Adipose tissue (tissue), 3 donors: ENCODE results near the gene ZDHHC14. TPM values are rescaled to one million over a fixed set of nuclear protein-coding genes. Genes with fewer than 3 reads are reported as not detected.

ENCODE experiments used
- H3K27ac ChIP-seq: one replicate; pipeline ENCODE4 v1.5.1; 2013; ENCODE audit warnings: low read depth, low read length
- WGBS, 3 donors: extraction: QIAGEN DNeasy Blood & Tissue Kit; methylation state at CpG; one replicate each; pipeline ENCODE4 v1.1.7; 2013; 5-methylcytosine and 5-hydroxymethylcytosine counted together
- polyA plus RNA-seq, 3 donors: library from polyadenylated mRNA; stranded (reverse); fragments of 200-250 nt; gene quantifications; one replicate each; pipeline ENCODE4 v1.2.3, GENCODE V29; 2013
- donor health status: healthy with polysubstance abuse.
- donor health status: Bipolar disorder and iron deficiency.
- donor health status: healthy.

The ZDHHC14 gene
- polyA plus RNA-seq, 3 donors, result 3.0 to 6.0 (median 5.1) TPM

- WGBS, 3 donors, result 73 to 83% (median 77%) methylated on average over 25 of the region's 25 CpGs
- no peak overlapping the region for H3K27ac ChIP-seq
Measured at GRCh38 chr6:157531169-157531985, 150.4 kb downstream of the ZDHHC14 start.

- WGBS, 3 donors, result 88 to 96% (median 90%) methylated on average over 3 of the region's 3 CpGs
- H3K27ac ChIP-seq, result no peak overlapping the region
Measured at GRCh38 chr6:157531986-157532365, 151.0 kb downstream of the ZDHHC14 start.

- 63 to 80% (median 67%) methylated on average over 9 of the region's 9 CpGs for WGBS, 3 donors
- no peak overlapping the region for H3K27ac ChIP-seq
Measured at GRCh38 chr6:157533048-157533871, 152.3 kb downstream of the ZDHHC14 start.

GRCh38 chr6:157534134-157534871 lies 153.3 kb downstream of the ZDHHC14 start:
- WGBS, 3 donors, result 93 to 96% (median 95%) methylated on average over 8 of the region's 8 CpGs
- H3K27ac ChIP-seq, result no peak overlapping the region

- no peak overlapping the region for H3K27ac ChIP-seq
- WGBS, 3 donors, result 82 to 85% (median 84%) methylated on average over 3 of the region's 3 CpGs
Measured at GRCh38 chr6:157534977-157535339, 154.0 kb downstream of the ZDHHC14 start.

- peak overlapping the region; percentile 15 for H3K27ac ChIP-seq
- 41 to 52% (median 49%) methylated on average over 13 of the region's 13 CpGs for WGBS, 3 donors
Measured at GRCh38 chr6:157535340-157536222, 154.6 kb downstream of the ZDHHC14 start.

- no peak overlapping the region for H3K27ac ChIP-seq
- 8 to 44% (median 11%) methylated on average over 2 of the region's 2 CpGs for WGBS, 3 donors
Measured at GRCh38 chr6:157536223-157536545, 155.2 kb downstream of the ZDHHC14 start.

- 96 to 98% (median 97%) methylated on average over 2 of the region's 2 CpGs for WGBS, 3 donors
- no peak overlapping the region for H3K27ac ChIP-seq
Measured at GRCh38 chr6:157537556-157537955, 156.6 kb downstream of the ZDHHC14 start.

- no peak overlapping the region for H3K27ac ChIP-seq
- 49 to 66% (median 62%) methylated on average over 5 of the region's 5 CpGs for WGBS, 3 donors
Measured at GRCh38 chr6:157538168-157538567, 157.2 kb downstream of the ZDHHC14 start.

GRCh38 chr6:157538698-157539097 lies 157.7 kb downstream of the ZDHHC14 start:
- no peak overlapping the region for H3K27ac ChIP-seq
- 94 to 99% (median 94%) methylated on average over 13 of the region's 13 CpGs for WGBS, 3 donors

GRCh38 chr6:157539421-157539822 lies 158.4 kb downstream of the ZDHHC14 start:
- H3K27ac ChIP-seq, result no peak overlapping the region
- 58 to 72% (median 58%) methylated on average over 10 of the region's 10 CpGs for WGBS, 3 donors

GRCh38 chr6:157539900-157540752 lies 159.1 kb downstream of the ZDHHC14 start:
- H3K27ac ChIP-seq, result no peak overlapping the region
- 89 to 93% (median 93%) methylated on average over 16 of the region's 16 CpGs for WGBS, 3 donors

- no peak overlapping the region for H3K27ac ChIP-seq
- WGBS, 3 donors, result 79 to 86% (median 82%) methylated on average over 13 of the region's 13 CpGs
Measured at GRCh38 chr6:157541618-157542413, 160.8 kb downstream of the ZDHHC14 start.

- H3K27ac ChIP-seq, result no peak overlapping the region
- 81 to 86% (median 85%) methylated on average over 21 of the region's 21 CpGs for WGBS, 3 donors
Measured at GRCh38 chr6:157542414-157543160, 161.6 kb downstream of the ZDHHC14 start.

GRCh38 chr6:157546321-157546720 lies 165.3 kb downstream of the ZDHHC14 start:
- no peak overlapping the region for H3K27ac ChIP-seq
- WGBS, 3 donors, result 57 to 73% (median 57%) methylated on average over 3 of the region's 3 CpGs

- WGBS, 3 donors, result 75 to 90% (median 84%) methylated on average over 8 of the region's 8 CpGs
- no peak overlapping the region for H3K27ac ChIP-seq
Measured at GRCh38 chr6:157547112-157547511, 166.1 kb downstream of the ZDHHC14 start.
